H1 (cell line): ENCODE data around the gene SBSN.

Experiments used
- EP300 ChIP-seq, 2 experiments: IDR thresholded peaks; 1 replicate in 1 of 2; 2 replicates in 1 of 2; pipeline ENCODE4 v1.6.1; 2011 to 2012; ENCODE audit warnings: low read depth in 2 of 2, low read length in 2 of 2, mild to moderate bottlenecking in 2 of 2, borderline replicate concordance in 1 of 2, inconsistent platforms in 1 of 2, moderate library complexity in 1 of 2
- GTF2F1 ChIP-seq: IDR thresholded peaks from 2 replicates; pipeline ENCODE4 v1.6.1; 2012; ENCODE audit warnings: low read depth, low read length, improper control_type of control experiment, borderline replicate concordance
- POLR2A ChIP-seq, 2 experiments: IDR thresholded peaks; 1 replicate in 1 of 2; 2 replicates in 1 of 2; pipeline ENCODE4 v1.6.1; 2011; ENCODE audit warnings: low read depth in 2 of 2, low read length in 2 of 2, mild to moderate bottlenecking in 2 of 2; ENCODE audit errors: control extremely low read depth in 1 of 2
- TF ChIP-seq, protein P1 (sequence below), 3 experiments: IDR thresholded peaks; 1 replicate in 2 of 3; 2 replicates in 1 of 3; pipeline versions ENCODE4 v1.5.1 to v1.6.1; 2011; ENCODE audit warnings: low read length in 3 of 3, mild to moderate bottlenecking in 3 of 3, inconsistent platforms in 2 of 3, low read depth in 1 of 3, moderate library complexity in 1 of 3; ENCODE audit not compliant: insufficient read depth in 1 of 3; ENCODE audit errors: control extremely low read depth in 1 of 3

DNA sequence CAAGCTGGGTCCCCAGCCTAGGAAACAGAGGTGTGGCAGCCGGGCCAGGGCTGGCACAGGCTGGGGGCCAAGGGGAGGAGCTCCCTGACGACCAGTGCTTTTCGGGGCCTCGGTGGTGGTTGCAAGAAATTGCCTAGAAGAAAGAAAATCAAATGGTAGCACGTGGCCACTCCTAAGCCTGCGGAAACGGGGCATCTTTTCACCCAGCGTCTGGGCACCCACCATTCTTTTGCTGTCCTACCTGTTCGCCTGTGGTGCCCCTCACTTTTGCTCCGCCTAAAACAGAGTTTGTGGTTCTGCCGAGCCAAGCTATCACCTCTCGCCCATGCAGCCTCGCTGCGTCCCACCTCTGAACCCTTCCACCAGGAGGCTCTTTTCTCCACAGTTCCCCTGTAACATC lies 30.7 kb downstream of the SBSN start:
- TF ChIP-seq POLR2A (IDR thresholded peaks at IDR 0.05; ENCODE audit: control extremely low read depth in 1 of 2, low read depth in 2 of 2, low read length in 2 of 2) (no peak; a peak in 1 of 3 replicates), GTF2F1 (no peak), EP300 (IDR thresholded peaks at IDR 0.05; ENCODE audit: borderline replicate concordance in 1 of 2, low read depth in 2 of 2, low read length in 2 of 2) (no peak)
- TF ChIP-seq, protein P1, sequence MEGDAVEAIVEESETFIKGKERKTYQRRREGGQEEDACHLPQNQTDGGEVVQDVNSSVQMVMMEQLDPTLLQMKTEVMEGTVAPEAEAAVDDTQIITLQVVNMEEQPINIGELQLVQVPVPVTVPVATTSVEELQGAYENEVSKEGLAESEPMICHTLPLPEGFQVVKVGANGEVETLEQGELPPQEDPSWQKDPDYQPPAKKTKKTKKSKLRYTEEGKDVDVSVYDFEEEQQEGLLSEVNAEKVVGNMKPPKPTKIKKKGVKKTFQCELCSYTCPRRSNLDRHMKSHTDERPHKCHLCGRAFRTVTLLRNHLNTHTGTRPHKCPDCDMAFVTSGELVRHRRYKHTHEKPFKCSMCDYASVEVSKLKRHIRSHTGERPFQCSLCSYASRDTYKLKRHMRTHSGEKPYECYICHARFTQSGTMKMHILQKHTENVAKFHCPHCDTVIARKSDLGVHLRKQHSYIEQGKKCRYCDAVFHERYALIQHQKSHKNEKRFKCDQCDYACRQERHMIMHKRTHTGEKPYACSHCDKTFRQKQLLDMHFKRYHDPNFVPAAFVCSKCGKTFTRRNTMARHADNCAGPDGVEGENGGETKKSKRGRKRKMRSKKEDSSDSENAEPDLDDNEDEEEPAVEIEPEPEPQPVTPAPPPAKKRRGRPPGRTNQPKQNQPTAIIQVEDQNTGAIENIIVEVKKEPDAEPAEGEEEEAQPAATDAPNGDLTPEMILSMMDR (IDR thresholded peaks at IDR 0.05; ENCODE audit: control extremely low read depth in 1 of 3, insufficient read depth in 1 of 3, low read depth in 1 of 3, low read length in 3 of 3): no peak
